Fibroblast of villous mesenchyme (primary cell): ENCODE results near the gene AIG1. TPM values are rescaled to one million over a fixed set of nuclear protein-coding genes. Genes with fewer than 3 reads are reported as not detected.

ENCODE experiments used
- DNase-seq: peaks from one replicate; pipeline ENCODE4 v3.0.0-alpha.2; 2010; ENCODE audit warnings: low read depth
- H3K4me3 ChIP-seq: 2 replicates; pipeline ENCODE4 v1.5.1; 2011; ENCODE audit warnings: low read depth, mild to moderate bottlenecking, low read length
- total RNA-seq: library from RNA; depleted of rRNA; stranded (reverse); fragments of >200 nt; gene quantifications from 2 replicates; pipeline ENCODE4 v1.2.3, GENCODE V29; 2012
- TF ChIP-seq, protein P1 (sequence below): IDR thresholded peaks from 2 replicates; pipeline ENCODE4 v1.5.1; 2012; ENCODE audit warnings: low read depth, mild to moderate bottlenecking, low read length; ENCODE audit not compliant: insufficient read depth

Gene AIG1
- total RNA-seq, 1 donor, result 44.9 TPM

DNA sequence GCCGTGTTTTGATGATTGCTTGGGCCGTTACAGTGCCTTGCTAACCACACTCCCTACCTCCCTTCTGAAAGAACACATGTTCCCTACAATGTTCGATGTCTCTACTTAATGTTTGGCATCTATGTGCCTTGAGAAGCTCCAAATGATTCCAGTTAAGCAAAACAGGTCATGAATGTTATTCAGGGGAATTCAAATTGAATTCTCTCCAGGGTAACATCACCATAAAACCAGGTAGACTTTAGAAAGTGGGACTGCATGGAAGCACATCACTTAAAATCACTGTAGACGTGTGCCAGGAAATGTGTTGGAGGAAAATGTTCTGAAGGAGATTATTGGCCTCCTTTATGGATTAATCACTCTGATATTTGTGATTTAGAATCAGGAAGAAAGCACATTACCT is 261.7 kb downstream of the AIG1 start:
- DNase-seq, result no peak
- H3K4me3 ChIP-seq, result no peak overlapping the region
- TF ChIP-seq, protein P1, sequence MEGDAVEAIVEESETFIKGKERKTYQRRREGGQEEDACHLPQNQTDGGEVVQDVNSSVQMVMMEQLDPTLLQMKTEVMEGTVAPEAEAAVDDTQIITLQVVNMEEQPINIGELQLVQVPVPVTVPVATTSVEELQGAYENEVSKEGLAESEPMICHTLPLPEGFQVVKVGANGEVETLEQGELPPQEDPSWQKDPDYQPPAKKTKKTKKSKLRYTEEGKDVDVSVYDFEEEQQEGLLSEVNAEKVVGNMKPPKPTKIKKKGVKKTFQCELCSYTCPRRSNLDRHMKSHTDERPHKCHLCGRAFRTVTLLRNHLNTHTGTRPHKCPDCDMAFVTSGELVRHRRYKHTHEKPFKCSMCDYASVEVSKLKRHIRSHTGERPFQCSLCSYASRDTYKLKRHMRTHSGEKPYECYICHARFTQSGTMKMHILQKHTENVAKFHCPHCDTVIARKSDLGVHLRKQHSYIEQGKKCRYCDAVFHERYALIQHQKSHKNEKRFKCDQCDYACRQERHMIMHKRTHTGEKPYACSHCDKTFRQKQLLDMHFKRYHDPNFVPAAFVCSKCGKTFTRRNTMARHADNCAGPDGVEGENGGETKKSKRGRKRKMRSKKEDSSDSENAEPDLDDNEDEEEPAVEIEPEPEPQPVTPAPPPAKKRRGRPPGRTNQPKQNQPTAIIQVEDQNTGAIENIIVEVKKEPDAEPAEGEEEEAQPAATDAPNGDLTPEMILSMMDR, result no peak

DNA sequence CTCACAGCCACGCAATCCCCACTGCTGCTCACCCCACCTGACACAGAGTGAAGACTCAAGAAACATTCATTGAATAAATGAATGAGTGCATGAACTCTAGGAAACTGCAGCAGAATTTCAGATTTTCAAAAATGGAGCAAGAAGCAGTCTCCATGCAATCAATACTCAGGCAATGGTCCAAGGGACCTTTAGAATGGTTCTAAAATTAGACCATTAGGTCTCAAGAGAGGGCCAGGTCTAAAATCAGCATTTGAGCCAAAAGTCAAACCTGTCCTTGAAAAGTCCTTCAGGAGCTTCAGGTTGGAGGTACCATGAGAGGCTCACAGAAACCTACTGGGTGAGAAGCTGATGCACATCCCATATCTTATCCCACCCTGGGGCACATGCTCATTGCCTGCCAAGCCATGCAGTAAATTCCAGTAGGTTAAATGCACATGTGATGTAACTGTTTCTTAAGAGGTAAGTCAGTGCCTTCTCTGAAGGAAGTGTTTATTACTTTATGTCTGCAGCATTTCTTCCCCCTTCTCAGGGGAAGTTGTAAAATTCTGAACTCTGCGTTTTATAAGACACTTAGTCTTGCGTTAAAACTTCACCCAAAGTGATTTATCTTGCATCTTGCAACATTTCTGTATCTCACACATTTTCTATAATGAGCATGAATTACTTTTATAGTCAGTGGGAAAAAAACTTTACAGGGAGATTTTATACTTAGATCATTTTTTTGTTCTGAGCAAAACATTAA is 263.2 kb downstream of the AIG1 start:
- H3K4me3 ChIP-seq, result no peak overlapping the region
- DNase-seq, result peak; percentile 84
- TF ChIP-seq, protein P1, result no peak

GRCh38 chr6:143325379-143326140 is 264.9 kb downstream of the AIG1 start:
- peak; percentile 13 for DNase-seq
- H3K4me3 ChIP-seq, result no peak overlapping the region
- TF ChIP-seq, protein P1, result no peak

DNA sequence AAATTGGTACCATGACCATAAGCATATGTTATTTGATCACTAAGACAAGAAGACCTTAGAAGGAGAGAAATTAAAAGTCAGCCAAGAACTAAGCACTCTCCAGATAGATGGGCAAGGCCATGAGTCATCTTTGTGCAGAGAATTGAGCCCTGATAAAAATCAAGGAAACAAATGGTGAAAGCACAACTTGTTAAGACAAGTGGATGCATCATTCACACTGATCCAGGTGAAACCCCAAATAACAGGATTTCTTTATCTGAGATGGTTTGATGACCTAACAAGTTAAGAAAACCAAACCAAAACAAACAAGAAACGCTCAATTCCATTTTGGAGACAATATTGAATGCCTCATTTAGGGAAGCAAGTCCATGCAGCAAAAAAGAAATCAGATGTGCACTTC is 268.2 kb downstream of the AIG1 start:
- H3K4me3 ChIP-seq, result no peak overlapping the region
- TF ChIP-seq, protein P1, result no peak
- DNase-seq, result peak; percentile 19

DNA sequence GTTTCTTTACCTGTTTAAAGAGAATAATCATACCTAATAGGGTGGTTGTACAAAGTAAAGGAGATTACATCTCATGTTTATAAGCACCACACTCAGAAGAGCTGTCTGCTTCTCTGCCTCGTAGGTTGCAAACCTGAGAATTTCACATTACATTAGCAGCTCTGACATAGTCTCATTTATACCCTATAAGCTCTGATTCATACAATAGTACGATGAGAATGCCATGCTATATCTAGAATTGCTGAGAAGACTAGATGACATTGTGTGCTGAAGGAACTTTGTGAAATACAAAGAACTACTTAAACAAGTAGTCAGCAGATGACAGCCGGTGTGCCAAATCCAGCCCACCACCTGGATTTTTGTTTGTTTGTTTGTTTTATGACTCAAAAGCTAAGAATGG is 268.6 kb downstream of the AIG1 start:
- no peak for DNase-seq
- TF ChIP-seq, protein P1, result no peak
- no peak overlapping the region for H3K4me3 ChIP-seq

- H3K4me3 ChIP-seq, result no peak overlapping the region
- DNase-seq, result no peak
- TF ChIP-seq, protein P1, result no peak
Observed at GRCh38 chr6:143331362-143331761, 270.7 kb downstream of the AIG1 start.
